PFSK-1 (cell line): ENCODE data around the gene FAIM2.

ENCODE experiments used
- POLR2AphosphoS5 ChIP-seq: IDR thresholded peaks from 2 replicates; pipeline ENCODE4 v1.6.1; 2012; ENCODE audit warnings: low read depth, mild to moderate bottlenecking, control low read depth, low read length, moderate library complexity
- SIN3A ChIP-seq: IDR thresholded peaks from 2 replicates; pipeline ENCODE4 v1.6.1; 2012; ENCODE audit warnings: mild to moderate bottlenecking, low read length, moderate library complexity, borderline replicate concordance; ENCODE audit not compliant: insufficient read depth
- TAF1 ChIP-seq: IDR thresholded peaks from 2 replicates; pipeline ENCODE4 v1.6.1; 2012; ENCODE audit warnings: low read length, control low read depth, borderline replicate concordance; ENCODE audit not compliant: insufficient read depth
- TF ChIP-seq, protein P1 (sequence below), 2 experiments: IDR thresholded peaks; 2 replicates each; pipeline versions ENCODE4 v1.6.1 to v1.8.0; 2011 to 2012; ENCODE audit warnings: low read depth in 2 of 2, low read length in 2 of 2, control low read depth in 1 of 2, inconsistent platforms in 1 of 2, mild to moderate bottlenecking in 1 of 2, moderate library complexity in 1 of 2; ENCODE audit not compliant: insufficient read depth in 1 of 2

GRCh38 chr12:49819786-49820185 is 83.9 kb downstream of the FAIM2 start:
- TF ChIP-seq SIN3A (no peak), TAF1 (no peak), POLR2AphosphoS5 (no peak)
- TF ChIP-seq, protein P1, sequence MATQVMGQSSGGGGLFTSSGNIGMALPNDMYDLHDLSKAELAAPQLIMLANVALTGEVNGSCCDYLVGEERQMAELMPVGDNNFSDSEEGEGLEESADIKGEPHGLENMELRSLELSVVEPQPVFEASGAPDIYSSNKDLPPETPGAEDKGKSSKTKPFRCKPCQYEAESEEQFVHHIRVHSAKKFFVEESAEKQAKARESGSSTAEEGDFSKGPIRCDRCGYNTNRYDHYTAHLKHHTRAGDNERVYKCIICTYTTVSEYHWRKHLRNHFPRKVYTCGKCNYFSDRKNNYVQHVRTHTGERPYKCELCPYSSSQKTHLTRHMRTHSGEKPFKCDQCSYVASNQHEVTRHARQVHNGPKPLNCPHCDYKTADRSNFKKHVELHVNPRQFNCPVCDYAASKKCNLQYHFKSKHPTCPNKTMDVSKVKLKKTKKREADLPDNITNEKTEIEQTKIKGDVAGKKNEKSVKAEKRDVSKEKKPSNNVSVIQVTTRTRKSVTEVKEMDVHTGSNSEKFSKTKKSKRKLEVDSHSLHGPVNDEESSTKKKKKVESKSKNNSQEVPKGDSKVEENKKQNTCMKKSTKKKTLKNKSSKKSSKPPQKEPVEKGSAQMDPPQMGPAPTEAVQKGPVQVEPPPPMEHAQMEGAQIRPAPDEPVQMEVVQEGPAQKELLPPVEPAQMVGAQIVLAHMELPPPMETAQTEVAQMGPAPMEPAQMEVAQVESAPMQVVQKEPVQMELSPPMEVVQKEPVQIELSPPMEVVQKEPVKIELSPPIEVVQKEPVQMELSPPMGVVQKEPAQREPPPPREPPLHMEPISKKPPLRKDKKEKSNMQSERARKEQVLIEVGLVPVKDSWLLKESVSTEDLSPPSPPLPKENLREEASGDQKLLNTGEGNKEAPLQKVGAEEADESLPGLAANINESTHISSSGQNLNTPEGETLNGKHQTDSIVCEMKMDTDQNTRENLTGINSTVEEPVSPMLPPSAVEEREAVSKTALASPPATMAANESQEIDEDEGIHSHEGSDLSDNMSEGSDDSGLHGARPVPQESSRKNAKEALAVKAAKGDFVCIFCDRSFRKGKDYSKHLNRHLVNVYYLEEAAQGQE (IDR thresholded peaks at IDR 0.05; ENCODE audit: insufficient read depth in 1 of 2, low read depth in 2 of 2, low read length in 2 of 2), result no peak
